ENCODE results near the gene BMERB1.
"Not testable (repeated sequence)": the region's sequence is repeated elsewhere in the genome, so short reads cannot be mapped to it uniquely, and the experiment has no call there.

BMERB1 gene

DNA sequence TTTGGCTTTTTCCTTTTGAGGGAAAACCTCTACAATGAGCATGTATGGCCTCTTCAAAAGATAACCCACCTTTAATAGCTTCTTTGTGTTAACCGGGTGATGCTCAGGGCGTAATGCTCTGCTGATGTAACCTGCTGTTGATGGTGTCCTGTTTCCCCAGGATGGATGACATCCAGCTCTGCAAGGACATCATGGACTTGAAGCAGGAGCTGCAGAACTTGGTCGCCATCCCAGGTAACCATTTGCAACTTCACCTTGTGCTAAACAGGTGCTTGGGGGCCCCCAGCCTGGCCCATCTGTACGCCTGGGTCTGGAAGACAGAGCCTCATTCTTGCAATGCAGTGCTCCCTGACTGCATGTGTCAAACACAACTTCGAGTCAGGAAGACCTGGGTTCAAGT, 133.4 kb downstream of the BMERB1 start:
- no peak for DNase-seq (ENCODE audit: low spot score)
- ChIA-PET POLR2A (ENCODE audit: low non-redundant PET) (interaction anchor here (0.6 kb wide), 1 partner anchor 253 kb away, joined by 3 read pairs; no protein-coding TSS in a partner anchor), CTCF (no interaction called here)
- no peak overlapping the region for H3K27ac ChIP-seq
- TF ChIP-seq, protein P1, sequence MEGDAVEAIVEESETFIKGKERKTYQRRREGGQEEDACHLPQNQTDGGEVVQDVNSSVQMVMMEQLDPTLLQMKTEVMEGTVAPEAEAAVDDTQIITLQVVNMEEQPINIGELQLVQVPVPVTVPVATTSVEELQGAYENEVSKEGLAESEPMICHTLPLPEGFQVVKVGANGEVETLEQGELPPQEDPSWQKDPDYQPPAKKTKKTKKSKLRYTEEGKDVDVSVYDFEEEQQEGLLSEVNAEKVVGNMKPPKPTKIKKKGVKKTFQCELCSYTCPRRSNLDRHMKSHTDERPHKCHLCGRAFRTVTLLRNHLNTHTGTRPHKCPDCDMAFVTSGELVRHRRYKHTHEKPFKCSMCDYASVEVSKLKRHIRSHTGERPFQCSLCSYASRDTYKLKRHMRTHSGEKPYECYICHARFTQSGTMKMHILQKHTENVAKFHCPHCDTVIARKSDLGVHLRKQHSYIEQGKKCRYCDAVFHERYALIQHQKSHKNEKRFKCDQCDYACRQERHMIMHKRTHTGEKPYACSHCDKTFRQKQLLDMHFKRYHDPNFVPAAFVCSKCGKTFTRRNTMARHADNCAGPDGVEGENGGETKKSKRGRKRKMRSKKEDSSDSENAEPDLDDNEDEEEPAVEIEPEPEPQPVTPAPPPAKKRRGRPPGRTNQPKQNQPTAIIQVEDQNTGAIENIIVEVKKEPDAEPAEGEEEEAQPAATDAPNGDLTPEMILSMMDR (conservative IDR thresholded peaks at IDR 0.05; ENCODE audit: low read depth) = no peak

DNA sequence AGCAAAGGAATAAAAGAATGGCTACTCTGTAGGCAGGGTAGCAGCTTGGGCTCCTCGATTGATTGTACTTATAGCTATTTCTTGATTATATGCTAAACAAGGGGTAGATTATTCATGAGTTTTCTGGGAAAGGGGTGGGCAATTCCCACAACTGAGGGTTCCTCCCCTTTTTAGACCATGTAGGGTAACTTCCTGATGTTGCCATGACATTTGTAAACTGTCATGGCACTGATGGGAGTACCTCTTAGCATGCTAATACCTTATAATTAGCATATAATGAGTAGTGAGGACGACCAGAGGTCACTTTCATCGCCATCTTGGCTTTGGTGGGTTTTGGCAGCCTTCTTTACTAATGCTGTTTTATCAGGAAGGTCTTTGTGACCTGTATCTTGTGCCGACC, 136.3 kb downstream of the BMERB1 start:
- POLR2A ChIA-PET (ENCODE audit: low non-redundant PET); DNase-seq (ENCODE audit: low spot score); H3K27ac ChIP-seq: not testable (repeated sequence)
- CTCF ChIA-PET = interaction anchor here (0.6 kb wide), 1 partner anchor 45 kb away, joined by 3 read pairs; no protein-coding TSS in a partner anchor

DNA sequence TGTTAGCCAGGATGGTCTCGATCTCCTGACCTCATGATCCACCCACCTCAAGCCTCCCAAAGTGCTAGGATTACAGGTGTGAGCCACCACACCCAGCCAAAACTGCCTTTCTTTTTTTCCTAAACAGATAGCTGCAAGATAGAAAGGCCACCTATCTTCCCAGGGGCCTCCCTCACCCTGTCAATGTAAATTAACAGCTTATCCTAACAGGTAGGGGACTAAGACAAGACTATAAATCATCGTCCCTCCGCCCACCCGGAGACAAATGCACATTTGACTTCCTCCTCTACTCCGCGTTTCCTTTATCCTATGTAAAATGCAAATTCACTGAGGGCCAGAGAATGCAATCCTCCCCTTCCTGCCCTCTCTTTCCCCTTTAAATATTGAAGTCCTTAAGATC, 137.2 kb downstream of the BMERB1 start:
- TF ChIP-seq, protein P1 (conservative IDR thresholded peaks at IDR 0.05; ENCODE audit: low read depth) = no peak
- CTCF ChIA-PET = no interaction called here
- POLR2A ChIA-PET (ENCODE audit: low non-redundant PET) = no interaction called here
- no peak for DNase-seq (ENCODE audit: low spot score)
- H3K27ac ChIP-seq = no peak overlapping the region

DNA sequence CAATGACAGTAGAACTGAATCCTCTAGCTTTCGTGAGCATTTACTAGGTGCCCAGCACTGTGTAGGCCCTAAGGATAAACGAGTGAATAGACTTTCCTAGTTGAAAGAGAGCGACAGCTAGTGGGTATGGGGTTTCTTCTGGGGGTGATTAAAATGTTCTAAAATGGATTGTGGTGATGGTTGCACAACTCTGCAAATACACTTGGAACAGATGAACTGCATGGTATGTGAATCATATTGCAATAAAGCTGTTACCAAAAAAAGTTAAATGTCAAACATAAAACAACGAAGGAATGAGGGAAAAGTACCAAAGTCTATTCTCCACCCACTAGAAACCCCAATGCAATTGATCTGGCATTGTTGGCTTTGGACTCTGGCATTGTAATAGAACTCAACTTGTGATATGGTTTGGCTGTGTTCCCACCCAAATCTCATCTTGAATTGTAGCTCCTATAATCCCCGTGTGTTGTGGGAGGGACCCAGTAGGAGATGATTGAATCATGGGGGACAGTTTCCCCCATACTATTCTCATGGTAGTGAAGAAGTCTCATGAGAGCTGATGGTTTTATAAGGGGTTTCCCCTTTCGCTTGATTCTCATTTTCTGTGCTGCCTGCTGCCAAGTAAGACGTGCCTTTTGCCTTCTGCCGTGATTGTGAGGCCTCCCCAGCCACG, 138.1 kb downstream of the BMERB1 start:
- CTCF ChIA-PET = interaction anchor here (0.6 kb wide), 1 partner anchor 139 kb away, joined by 3 read pairs; no protein-coding TSS in a partner anchor
- POLR2A ChIA-PET (ENCODE audit: low non-redundant PET) = interaction anchor here (0.6 kb wide), 1 partner anchor 11 kb away, joined by 5 read pairs; no protein-coding TSS in a partner anchor
- TF ChIP-seq, protein P1 (conservative IDR thresholded peaks at IDR 0.05; ENCODE audit: low read depth) = no peak
- no peak overlapping the region for H3K27ac ChIP-seq
- no peak for DNase-seq (ENCODE audit: low spot score)

DNA sequence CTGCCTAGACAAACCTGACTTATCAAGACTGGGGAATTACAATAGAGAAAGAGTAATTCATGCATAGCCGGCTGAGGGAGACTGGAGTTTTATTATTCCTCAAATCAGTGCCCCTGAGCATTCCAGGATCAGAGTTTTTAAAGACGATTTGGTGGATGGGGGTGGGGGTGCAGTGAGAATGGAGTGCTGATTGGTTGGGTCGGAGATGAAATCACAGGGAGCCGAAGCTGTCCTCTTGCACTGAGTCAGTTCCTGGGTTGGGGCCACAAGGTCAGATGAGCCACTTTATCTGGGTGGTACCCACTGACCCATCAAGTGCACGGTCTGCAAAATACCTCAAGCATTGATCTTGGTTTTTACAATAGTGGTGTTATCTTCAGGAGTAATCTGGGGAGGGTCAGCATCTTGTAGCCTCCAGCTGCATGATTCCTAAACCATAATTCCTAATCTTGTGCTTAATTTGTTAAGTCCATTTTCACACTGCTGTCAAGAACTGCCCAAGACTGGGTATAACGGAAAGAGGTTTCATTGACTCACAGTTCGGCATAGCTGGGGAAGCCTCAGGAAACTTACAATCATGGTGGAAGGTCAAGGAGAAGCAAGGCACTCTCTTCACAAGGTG, 139.0 kb downstream of the BMERB1 start:
- TF ChIP-seq, protein P1 (conservative IDR thresholded peaks at IDR 0.05; ENCODE audit: low read depth) = no peak
- ChIA-PET CTCF (no interaction called here), POLR2A (ENCODE audit: low non-redundant PET) (interaction anchor here (0.6 kb wide), 1 partner anchor 12 kb away, joined by 5 read pairs; no protein-coding TSS in a partner anchor)
- DNase-seq (ENCODE audit: low spot score) = no peak
- no peak overlapping the region for H3K27ac ChIP-seq

DNA sequence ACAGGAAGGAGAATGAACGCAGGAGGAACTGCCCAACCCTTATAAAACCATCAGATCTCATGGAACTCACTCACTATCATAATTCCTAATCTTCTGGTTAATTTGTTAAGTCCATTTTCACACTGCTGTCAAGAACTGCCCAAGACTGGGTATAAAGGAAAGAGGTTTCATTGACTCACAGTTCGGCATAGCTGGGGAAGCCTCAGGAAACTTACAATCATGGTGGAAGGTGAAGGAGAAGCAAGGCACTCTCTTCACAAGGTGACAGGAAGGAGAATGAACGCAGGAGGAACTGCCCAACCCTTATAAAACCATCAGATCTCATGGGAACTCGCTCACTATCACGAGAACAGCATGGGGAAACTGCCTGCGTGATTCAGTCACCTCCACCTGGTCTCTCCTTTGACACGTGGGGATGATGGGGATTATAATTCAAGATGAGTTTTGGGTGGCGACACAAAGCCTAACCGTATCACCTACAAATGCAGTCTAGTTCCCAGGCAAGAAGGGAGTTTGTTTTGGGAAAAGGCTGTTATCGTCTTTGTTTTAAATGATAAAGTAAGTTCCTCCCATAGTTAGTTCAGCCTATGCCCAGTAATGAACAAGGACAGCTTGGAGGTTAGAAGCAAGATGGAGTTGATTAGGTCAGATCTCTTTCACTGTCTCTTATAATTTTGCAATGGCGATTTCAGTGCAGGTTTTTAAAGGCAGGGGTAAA, 139.7 kb downstream of the BMERB1 start:
- H3K27ac ChIP-seq; DNase-seq (ENCODE audit: low spot score); CTCF ChIA-PET; POLR2A ChIA-PET (ENCODE audit: low non-redundant PET): not testable (repeated sequence)

DNA sequence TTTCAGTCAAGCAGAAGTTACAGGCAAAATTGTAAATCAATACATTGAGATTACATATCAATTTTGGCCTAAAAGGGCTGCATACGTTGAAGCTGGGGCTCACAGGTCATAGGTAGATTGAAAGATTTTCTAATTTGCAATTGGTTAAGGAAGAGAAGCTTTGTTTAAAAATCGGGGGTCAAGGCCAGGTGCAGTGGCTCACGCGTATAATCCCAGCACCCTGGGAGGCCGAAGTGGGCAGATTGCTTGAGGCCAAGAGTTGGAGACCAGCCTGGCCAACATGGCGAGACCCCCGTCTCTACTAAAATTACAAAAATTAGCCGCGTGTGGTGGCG, 140.2 kb downstream of the BMERB1 start:
- TF ChIP-seq, protein P1 (conservative IDR thresholded peaks at IDR 0.05; ENCODE audit: low read depth) = no peak
- H3K27ac ChIP-seq = no peak overlapping the region
- ChIA-PET POLR2A (ENCODE audit: low non-redundant PET) (no interaction called here), CTCF (no interaction called here)
- no peak for DNase-seq (ENCODE audit: low spot score)
